NCI-H2196 (cell line): Measurements from ENCODE around the gene BRD1.
"Not testable (repeated sequence)": the region's sequence is repeated elsewhere in the genome, so short reads cannot be mapped to it uniquely, and the experiment has no call there.

Source experiments
- DNase-seq: peaks from one replicate; lab custom pipeline; 2025; ENCODE audit not compliant: unreplicated experiment; lab: John Stamatoyannopoulos, UW

BRD1 gene

DNA sequence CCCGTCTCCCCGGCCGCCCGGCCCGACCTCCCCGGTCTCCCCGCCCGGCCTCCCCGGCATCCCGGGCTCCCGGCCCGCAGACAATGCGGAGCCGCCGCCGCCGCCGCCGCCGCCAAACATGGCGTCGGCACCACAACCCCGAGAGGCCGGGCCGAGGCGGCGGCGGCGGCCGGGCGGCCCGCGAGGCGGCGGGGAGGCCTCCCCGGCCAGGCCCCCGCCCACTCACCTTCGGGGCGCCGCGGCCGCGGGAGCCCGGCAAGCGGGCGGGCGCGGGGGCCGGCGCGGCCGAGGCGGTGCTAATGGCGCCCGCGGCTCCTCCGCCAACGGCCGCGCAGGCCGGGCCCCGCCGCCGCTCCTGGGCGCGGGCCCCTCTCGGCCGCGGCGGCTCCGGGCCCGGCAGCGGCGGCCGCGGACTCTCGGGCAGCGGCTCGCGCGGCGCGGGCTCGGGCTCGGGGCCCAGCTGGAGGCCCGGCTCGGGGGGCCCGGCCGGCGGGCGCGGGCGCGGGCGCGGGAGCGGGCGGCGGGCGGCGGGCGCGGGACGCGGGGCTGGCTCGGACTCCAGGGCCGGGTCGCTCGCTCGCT, 311 bp downstream of the BRD1 start:
- no peak for DNase-seq

DNA sequence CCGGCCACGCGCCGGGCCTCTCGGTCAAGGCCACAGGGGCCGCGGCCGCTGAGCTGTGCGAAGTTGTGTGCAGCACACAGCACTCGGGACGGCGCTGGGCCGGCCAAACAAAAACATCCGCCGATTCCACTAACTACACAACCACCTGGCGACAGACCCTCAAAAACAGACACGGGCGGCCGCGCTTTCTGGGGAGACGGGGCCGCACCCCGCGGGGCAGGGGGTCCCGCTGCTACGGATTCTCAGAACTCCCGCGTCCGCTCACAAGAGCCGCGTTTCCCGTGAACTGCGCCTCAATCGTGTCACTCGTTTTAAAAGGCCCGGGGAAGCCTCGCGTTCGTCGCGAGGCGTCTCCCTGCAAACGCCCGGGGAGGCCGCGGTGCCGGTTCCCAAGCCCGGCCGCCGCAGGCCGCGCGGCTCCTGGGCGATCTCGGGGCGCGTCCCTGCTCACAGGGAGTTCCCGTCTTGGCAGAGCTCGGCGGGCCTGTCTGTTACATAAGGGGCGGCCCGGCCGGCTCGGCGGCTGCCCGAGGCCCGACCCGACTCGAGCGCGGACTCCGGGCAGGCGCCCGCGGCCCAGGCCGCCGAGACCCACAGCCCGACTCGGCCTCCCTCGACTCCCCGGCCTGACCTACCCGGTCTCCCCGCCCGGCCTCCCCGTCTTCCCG, 936 bp downstream of the BRD1 start:
- DNase-seq = no peak

DNA sequence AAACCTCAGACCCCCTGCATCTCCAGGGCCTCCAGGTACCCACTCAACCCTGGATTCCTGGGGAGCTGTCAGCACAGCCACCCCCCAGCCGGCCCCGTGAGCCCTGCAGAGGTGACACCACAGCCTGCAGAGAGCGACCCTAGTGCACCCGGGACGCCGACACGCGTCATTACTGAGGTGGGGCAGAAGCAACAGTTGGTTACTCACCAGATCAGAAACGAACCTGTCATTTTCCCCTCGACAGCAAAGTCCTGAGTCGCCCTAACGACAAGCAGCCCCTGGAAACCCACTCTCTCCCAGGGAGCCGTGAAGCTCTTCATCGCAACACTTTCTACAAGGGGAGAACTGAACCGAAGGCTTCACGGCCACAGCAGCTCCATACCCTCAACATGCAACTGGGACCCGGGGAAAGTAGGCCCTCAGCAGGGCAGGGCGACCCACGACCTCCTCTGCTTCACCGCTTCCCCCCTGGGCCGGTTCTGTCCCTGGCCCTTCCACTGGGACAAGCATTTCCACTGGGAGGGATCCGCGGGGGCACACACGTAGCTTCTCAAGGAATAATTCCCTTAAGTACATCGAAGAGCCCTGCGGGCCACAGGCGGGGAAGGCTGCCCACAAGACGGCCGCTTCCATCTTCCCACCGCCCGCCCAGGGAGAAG, 1.6 kb downstream of the BRD1 start:
- DNase-seq = no peak

DNA sequence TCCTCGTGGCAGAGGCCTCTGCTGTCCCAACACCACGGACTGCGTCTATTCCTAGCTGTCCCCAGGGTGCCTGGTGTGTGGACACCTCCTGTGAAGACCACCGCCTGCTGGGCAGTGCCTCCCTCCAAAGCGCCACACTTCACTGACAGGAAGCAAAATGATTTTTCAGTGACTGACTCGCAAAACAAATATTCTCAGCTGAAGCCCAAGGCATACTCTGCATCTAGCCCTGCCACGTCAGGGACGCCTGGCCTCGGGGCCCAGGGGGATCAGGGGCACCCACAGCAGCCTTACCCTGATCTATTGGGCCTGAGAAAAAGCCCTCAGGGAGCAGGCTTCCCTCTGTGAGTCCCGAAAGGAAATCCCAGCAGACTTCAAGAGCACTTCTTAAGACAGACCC, 2.2 kb downstream of the BRD1 start:
- no peak for DNase-seq

DNA sequence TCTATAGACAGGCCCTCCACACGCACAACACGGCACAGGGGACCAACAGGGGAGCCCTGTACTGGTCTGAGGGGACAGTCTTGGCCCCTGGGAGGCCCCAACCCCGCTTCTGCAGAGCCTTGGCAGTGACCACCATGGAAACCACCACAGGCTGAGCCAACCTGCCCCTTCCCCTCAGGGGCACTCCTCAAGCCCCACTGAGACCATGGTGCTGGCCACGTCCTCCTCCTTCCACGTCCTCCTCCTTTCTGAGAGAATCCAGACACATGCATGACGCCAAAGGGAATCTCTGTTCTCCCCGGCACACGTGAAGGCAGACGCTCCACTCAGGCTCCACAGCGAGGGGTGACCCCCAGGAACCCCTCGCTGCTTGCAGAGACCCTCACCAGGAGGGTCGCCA, 2.7 kb downstream of the BRD1 start:
- DNase-seq = no peak

DNA sequence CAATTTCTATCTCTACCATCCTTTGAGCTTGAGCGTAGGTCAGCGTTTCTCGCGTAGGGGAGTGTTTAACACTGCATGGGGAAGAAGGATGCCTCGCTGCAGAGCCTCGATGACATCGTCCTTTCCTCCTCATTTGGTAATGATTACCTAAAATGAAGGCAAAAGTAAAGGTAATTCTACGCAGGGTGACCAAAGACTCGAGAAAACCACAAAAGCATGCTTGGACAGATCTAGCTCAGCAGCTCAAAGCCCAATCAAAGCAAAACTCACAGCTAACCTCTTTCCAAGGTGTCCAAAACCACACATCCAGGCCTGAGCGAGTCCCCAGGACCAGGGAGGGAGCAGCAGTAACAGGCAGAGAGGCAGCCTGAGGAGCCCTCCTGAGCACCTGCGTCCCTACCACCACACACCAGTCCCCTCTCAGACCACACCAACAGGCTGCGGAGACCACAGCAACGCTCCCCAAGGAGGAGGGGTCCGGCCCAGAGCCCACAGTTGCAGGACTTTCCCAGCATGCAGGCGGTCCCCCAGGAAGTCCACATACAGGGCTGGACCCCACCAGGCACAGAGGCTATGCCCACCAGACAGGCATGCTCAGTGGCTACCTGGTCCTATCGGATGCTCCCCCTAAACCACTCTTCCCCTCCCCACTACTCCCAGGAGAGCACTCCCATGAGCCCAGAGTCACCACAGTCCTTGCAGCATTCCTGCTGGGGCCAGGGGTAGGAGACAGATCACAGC, 3.3 kb downstream of the BRD1 start:
- DNase-seq = no peak

DNA sequence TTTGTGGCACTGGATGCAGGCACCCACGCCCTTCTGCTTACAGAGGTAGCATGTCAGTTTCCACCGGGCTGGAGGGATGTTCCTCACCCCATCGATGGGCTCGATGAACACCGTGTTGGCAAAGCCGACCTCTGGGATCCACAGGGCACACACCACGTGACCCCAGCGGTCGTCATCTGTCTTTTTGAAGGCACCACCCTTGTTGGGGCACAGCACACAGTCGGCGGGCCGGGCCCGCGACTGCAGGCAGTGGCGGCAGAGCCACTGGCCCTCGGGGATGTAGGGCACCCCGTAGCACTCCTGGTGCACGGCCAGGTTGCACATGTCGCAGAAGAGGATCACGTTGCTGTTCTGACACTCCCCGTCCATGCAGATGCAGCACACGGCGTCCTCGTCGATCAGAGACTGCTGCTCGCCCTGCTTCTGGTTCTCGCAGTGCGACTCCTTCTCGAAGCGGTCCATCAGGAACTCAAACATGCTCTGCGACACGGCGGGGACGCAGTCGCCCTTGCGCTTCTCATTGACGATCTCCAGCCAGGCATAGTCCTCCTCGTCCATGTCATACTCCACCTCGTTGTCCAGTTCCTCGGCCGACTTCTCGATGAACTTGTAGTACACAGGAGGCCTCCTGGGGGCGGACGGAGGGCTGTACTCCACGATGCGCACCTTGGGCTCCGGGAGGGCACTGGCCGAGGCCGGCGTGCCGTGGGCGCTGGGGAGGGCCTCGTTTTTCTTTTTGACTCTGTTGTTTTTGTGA, 4.2 kb downstream of the BRD1 start:
- no peak for DNase-seq

DNA sequence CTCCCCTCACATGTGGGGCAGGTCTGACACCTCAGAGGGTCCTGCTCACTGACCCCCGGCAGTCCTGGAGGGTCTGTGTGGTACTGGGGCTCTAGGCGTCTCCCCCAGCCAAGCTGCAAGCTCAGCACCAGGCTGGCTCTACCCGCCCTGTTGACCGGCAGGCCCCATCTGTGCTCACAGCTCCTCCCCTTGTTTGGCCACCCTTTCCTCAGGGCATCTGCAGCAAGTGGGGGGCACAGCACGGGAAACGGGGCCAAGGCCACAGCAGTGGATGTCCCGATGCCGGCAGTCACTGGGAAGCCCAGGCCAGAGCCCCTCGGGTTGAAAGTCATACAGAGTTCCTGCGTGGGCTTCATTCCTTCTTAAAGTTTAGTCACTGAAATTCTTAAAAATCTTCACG, 5.9 kb downstream of the BRD1 start:
- not testable (repeated sequence) for DNase-seq

DNA sequence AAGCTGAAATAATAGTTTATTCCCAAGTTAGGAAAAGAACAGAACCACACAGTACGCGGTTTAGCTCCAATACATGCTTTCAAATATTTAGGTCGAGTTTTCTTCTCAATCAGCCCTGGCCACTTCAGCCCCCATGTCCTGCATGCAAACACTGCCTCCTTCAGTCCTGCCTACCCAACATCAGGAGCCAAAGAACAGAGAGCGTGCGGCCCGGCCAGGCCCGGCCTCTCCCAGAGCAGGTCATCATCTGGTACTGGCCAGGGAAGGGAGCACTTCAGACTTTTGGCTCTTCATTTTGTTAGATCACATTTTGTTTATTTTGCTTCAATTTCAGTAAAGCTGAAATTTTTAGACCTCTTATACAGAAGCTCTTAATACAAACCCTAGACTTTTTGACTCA, 6.7 kb downstream of the BRD1 start:
- DNase-seq = no peak

DNA sequence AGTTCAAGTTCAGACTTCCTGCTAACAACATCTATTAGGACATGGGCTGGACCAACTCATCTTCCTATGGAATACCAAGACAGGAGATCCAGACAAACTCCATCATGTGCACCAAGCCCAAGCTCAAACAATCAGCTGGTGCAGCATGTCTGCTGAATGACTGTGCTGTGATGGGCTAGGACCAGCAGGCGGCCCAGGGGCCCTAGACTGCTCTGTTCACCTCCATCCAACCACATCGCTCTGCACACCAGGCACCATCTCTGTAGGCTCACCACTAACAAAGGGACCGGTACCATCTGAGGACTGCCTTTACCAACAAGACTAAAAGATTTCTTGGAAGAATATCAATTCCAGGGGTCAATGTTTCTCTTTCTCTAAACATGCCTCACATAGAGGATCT, 10.3 kb downstream of the BRD1 start:
- no peak for DNase-seq

DNA sequence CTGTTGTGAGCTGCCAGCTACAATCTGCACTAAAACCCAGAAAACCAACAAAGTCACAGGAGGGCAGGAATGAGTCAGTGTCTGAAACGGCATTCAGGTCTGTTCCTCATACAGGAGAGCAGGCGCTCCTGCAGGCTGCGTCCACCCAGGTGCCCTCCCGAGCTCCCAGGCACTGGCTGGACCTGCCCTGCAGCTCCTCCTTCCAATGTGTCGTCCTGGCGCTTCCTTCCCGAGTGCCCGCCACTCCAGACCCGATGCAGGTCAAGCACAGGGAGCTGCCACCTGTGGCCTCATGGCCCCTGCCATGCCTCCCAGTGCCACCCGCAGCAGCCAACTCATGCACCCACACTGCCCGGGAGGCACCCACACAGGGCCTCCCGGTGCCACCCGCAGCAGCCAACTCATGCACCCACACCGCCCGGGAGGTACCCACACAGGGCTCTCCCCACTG, 12.0 kb downstream of the BRD1 start:
- DNase-seq = no peak

DNA sequence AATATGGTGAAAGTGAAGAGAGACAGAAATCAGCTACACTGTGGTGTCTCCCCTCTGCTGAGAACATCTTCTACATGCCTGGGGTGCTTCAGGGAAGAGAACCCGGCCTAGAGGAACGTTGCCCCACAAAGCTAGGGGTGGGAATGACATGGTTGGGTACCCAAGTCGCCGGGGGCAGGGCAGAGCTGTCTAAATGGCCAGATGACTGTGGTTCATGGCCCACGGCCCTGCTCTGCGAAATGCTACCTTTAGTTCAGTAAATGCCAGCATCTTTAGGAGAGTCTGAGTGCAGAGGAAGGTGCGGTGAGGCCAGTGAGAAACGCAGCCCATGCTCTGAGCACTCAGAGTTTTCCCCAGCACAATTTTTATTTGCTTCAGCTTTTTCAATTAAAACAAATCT, 12.8 kb downstream of the BRD1 start:
- DNase-seq = no peak

DNA sequence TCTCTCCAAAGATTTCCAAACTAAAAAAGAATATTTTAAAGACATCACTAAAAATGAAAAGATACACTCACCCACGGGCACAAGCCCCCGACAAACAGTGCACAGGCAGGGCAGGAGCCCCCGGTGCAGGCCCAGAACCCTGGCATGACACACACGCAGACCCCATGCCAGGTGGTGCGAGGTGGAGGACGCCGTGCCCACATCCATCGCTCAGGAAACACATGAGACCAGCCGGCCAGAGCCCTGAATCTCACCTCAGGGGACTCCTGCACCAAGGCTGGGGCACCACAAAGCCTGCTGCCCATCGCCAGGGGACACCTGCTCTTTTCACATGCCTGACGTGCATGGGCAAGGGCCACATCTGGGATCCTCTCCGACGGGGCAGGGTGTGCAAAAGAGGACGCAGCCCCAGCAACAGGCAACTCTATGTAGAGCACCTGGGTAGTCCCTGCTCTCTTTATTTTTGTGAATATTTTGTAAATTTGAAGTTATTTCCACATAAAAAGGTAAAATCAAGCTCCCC, 13.4 kb downstream of the BRD1 start:
- no peak for DNase-seq

DNA sequence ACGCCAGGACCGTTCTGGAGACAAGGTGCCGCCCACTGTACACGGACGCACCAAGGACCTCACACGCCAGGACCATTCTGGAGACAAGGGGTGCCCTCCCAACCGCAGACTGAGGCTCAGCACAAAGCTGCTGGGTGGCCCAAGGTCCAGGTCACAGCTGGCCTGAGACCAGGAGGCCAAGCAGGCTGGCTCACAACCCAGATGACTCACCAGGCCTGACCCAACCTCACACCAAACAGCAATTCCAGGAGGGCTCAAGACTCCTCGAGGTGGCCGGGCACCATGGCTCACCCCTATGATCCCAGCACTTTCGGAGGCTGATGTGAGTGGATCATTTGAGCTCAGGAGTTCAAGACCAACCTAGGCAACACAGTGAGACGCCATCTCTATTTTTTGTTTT, 14.8 kb downstream of the BRD1 start:
- no peak for DNase-seq

DNA sequence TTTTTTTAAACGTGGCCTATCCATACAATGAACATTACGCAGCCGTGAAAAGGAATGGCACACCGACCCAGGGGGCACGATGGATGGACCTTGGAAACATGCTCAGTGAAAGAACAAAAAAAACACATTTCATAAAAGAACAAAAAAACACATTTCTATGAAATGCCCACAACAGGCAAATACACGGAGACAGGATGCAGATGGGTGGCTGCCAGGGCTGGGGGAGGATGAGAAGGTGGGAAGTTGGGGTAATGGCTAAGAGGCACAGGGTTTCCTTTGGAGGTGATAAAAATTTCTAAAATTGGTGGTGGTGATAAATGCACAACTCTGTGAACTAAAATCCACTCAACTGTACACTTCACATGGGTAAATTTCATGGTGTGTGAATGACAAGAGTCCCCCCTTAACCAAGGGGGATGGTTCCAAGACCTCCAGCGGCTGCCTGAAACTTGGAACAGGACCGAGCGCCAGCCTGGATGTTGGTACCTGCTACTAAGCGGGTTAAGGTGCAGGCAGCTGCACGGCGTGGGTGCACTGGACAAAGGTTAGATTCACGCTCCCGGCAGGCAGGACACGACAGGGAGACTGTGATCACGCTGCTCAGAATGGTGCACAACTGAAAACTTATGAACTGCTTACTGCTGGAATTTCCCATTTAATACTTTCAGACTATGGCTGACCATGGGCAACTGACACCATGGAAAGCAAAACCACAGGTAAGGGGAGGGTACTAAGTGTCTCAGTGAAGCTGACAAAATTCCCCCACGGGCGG, 16.5 kb downstream of the BRD1 start:
- DNase-seq = no peak

DNA sequence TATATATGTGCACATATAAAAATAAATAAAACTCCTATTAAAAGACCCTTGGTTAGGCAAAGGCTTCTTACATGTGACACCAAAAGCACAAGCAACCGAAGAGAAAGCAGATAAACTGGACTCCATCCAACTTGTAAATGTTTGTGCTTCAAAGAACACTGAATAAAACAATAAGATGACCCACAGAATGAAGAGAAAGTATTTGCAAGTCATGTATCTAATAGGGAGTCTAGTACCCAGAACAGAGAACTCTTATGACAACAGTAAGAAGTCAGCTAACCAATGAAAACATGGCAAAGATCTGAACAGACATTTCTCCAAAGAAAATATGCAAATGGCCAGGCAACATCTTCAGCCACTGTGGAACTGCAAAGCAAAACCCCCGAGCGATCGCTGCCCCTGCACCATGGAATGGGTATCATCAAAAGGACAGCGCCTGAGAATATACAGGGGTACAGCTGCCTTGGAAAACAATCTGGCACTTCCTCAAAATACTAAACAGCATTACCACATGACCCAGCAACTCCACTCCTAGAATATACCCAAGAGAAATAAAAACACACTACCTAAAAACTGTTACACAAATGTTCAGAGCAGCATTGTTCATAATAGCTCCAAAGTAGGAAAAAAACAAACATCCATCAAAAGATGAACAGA, 17.2 kb downstream of the BRD1 start:
- DNase-seq = no peak

DNA sequence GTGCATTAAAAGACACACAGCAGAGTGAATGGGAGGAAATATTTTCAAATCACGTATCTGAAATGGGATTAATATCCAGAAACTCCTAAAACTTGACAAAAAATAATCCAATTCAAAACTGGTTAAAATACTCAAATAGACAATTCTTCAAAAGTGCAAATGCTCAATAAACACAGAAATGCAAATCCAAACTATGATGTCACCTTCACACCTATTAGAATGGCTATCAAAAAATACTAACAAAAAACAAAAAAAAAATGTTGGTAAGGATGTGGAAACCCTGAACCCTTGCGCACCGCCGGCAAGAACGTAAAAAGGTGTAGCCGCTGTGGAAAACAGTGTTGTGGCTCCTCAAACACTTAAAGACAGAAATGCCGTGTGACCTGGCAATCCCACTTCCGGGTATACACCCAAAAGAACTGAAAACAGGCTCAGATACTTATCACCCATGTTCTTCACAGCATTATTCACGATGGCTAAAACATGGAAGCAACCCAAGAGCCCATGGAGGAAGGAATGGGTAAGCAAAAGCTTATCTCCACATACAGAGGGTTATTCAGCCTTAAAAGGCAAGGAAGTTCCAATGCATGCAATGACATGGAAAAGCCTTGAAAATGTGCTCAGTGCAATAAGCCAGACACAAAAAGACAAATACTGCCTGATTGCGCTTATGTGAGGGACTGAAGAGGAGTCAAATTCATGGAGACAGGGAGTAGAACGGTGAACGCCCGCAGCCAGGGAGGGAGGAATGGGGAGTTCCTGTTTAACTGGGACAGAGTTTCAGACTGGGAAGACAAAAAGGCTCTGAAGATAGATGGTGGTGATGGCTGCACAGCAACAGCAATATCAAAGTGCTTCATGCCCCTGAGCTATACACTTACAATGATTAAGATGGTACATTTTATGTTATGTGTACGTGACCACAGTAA, 19.6 kb downstream of the BRD1 start:
- no peak for DNase-seq

DNA sequence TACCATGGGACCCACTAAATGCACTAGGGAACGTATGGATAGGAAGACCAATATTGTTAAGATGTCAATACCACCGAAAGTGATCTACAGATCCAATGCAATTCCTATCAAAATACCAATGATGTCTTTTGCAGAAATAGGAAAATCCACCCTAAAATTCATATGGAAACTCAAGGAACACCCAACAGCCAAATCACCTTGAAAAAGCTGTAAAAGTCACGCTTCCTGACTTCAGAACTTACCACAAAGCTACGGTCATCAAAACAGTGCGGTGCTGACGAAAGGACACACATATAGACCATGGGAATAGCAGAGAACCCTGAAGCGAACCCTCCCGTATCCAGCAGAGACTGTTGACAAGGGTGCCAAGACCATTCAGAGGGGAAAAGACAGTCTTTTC, 20.5 kb downstream of the BRD1 start:
- DNase-seq = no peak
